HepG2 (cell line): ENCODE data around the gene DUS2. TPM values are rescaled to one million over a fixed set of nuclear protein-coding genes. Genes with fewer than 3 reads are reported as not detected.
"Not testable (repeated sequence)": the region's sequence is repeated elsewhere in the genome, so short reads cannot be mapped to it uniquely, and the experiment has no call there.

Source experiments
- ATAC-seq: fragments of 200-7000 bp; cut with Tn5 transposase; 3 replicates; pipeline ENCODE4 v1.9.1; 2020; ENCODE audit warnings: mild to moderate bottlenecking, moderate library complexity
- BruUV-seq: library from RNA; stranded (reverse); fragments of 400-500 nt; replicated peaks from 2 replicates; lab custom pipeline; 2021; lab: Mats Ljungman, UMichigan
- CTCF ChIA-PET: fragments of 300-600 bp; formaldehyde crosslinking; extraction: SDS; loops from one replicate; lab custom pipeline; 2021; ENCODE audit warnings: low total read pairs, inconsistent platforms, low intra/inter-chr PET ratio; lab: Yijun Ruan, JAX
- POLR2A ChIA-PET: fragments of 350-600 bp; sonication (Branson Sonifier 250); formaldehyde crosslinking; loops from one replicate; lab custom pipeline; 2020; ENCODE audit warnings: antibody characterized with exemption, inconsistent platforms; lab: Yijun Ruan, JAX
- DNase-seq: peaks from one replicate; pipeline ENCODE4 v3.0.0-alpha.2; 2015; ENCODE audit warnings: low spot score
- FAIRE-seq: peaks from 3 replicates; lab custom pipeline; 2011; peaks lifted over from hg19 to GRCh38; lab: Jason Lieb, UNC
- H2AFZ ChIP-seq: one replicate; pipeline ENCODE4 v1.6.1; 2011; ENCODE audit warnings: low read length, inconsistent platforms
- H3K27ac ChIP-seq: fragments of 300-600 bp; 3 replicates; pipeline ENCODE4 v1.8.0; 2011; ENCODE audit warnings: mixed run types, mild to moderate bottlenecking, mixed read lengths, low read length, inconsistent platforms; ENCODE audit not compliant: insufficient read depth; ENCODE audit errors: extremely low read length
- H3K27me3 ChIP-seq, 2 experiments: fragments of 200-600 bp in 1 of 2; 2 replicates in 1 of 2; 3 replicates in 1 of 2; pipeline versions ENCODE4 v1.6.0 to v1.8.0; 2011; ENCODE audit warnings: low read length in 2 of 2, mild to moderate bottlenecking in 2 of 2, moderate library complexity in 2 of 2, inconsistent platforms in 1 of 2; ENCODE audit not compliant: insufficient read depth in 2 of 2, control insufficient read depth in 1 of 2
- H3K36me3 ChIP-seq, 2 experiments: fragments of 200-600 bp in 1 of 2; replicated peaks in 1 of 2; 2 replicates in 1 of 2; 3 replicates in 1 of 2; pipeline versions ENCODE4 v1.5.1 to v1.8.0; 2011; ENCODE audit warnings: low read length in 2 of 2, inconsistent platforms in 1 of 2; ENCODE audit not compliant: insufficient read depth in 2 of 2, control insufficient read depth in 1 of 2
- H3K4me1 ChIP-seq: 2 replicates; pipeline ENCODE4 v1.5.1; 2012; ENCODE audit warnings: low read length, inconsistent platforms; ENCODE audit not compliant: insufficient read depth
- H3K4me2 ChIP-seq: 2 replicates; pipeline ENCODE4 v1.6.0; 2011; ENCODE audit warnings: low read depth, low read length, inconsistent platforms
- H3K4me3 ChIP-seq, 3 experiments: fragments of 200-600 bp in 1 of 3; sonication (generic), shearing (Covaris generic) in 1 of 3; replicated peaks in 1 of 3; 2 replicates each; pipeline ENCODE4 v1.5.1; 2011 to 2016; ENCODE audit warnings: low read length in 3 of 3, inconsistent platforms in 2 of 3, low read depth in 2 of 3, mild to moderate bottlenecking in 2 of 3, control low read depth in 1 of 3, mixed read lengths in 1 of 3; ENCODE audit not compliant: insufficient read depth in 1 of 3
- H3K79me2 ChIP-seq: one replicate; pipeline ENCODE4 v1.6.1; 2011; ENCODE audit warnings: low read length, inconsistent platforms; ENCODE audit not compliant: insufficient read depth
- H3K9ac ChIP-seq: 2 replicates; pipeline ENCODE4 v1.6.0; 2011; ENCODE audit warnings: mild to moderate bottlenecking, low read depth, low read length, inconsistent platforms; ENCODE audit not compliant: insufficient read depth
- H3K9me3 ChIP-seq: 2 replicates; pipeline ENCODE4 v1.5.1; 2012; ENCODE audit warnings: mild to moderate bottlenecking, low read length
- H4K20me1 ChIP-seq: 2 replicates; pipeline ENCODE4 v1.6.0; 2011; ENCODE audit warnings: inconsistent platforms, mild to moderate bottlenecking, low read length, moderate library complexity; ENCODE audit not compliant: insufficient read depth
- ZFP90 ChIP-seq: sonication (generic); formaldehyde crosslinking; IDR thresholded peaks from 2 replicates; pipeline ENCODE4 v1.8.0; 2022; ENCODE audit warnings: missing genetic modification reagents, mild to moderate bottlenecking, inconsistent platforms, borderline replicate concordance
- WGBS: methylation state at CpG from one replicate; pipeline ENCODE4 v1.1.6; 2017; ENCODE audit warnings: low lambda C conversion rate; 5-methylcytosine and 5-hydroxymethylcytosine counted together
- in situ Hi-C: cut with HindIII; loops from 2 replicates; pipeline ENCODE4 v1.10.0; 2017; ENCODE audit warnings: low pct_unique_long_range_greater_than_20kb; ENCODE audit not compliant: extremely low pct_ligation_motif_present
- intact Hi-C: fragments of 100-400 bp; cut with micrococcal nuclease; formaldehyde crosslinking; loops from one replicate; pipeline ENCODE4 v1.10.0; 2022; ENCODE audit not compliant: unreplicated experiment
- polyA plus RNA-seq, 8 experiments: library from polyadenylated mRNA; depleted of rRNA in 3 of 8; stranded (reverse) in 7 of 8; unstranded in 1 of 8; fragments of >200 nt; fragmentation: Illumina TruSeq in 4 of 8; extraction: Trizol in 4 of 8; gene quantifications; 2 replicates each; pipeline versions ENCODE4 v1.2.1 to v1.2.3, GENCODE V29; 2011 to 2016; ENCODE audit warnings: low read depth in 4 of 8, missing spikeins in 1 of 8, mixed read lengths in 1 of 8; ENCODE audit not compliant: insufficient read depth in 1 of 8
- total RNA-seq, 5 experiments: library from RNA; depleted of rRNA; stranded (reverse); fragments of >200 nt; fragmentation: Illumina TruSeq; extraction: Trizol; gene quantifications; 2 replicates each; pipeline ENCODE4 v1.2.3, GENCODE V29; 2016; ENCODE audit warnings: low read depth in 1 of 5

DUS2 gene
- total and polyA plus RNA-seq, 2 of the 13 experiments (the other 11 are each of a cell fraction or from before 2014, with no cell fraction given), result 17.8 to 25.1 TPM

DNA sequence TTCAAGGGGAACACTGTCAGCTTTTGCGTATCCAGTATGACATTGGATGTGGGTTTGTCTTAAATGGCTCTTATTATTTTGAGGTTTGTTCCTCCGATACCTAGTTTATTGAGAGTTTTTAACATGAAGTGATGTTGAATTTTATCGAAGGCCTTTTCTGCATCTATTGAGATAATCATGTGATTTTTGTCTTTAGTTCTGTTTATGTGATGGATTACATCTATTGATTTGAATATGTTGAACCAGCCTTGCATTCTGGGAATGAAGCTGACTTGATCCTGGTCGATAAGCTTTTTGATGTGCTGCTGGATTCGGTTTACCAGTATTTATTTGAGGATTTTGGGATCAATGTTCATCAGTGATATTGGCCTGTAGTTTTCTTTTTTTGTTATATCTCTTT, 86.1 kb downstream of the DUS2 start:
- BruUV-seq, H3K27me3 ChIP-seq, H3K4me2 ChIP-seq, H3K27ac ChIP-seq, H3K9ac ChIP-seq, DNase-seq, FAIRE-seq, H3K4me3 ChIP-seq, H3K36me3 ChIP-seq, ATAC-seq, CTCF ChIA-PET, intact Hi-C loops, in situ Hi-C loops, H2AFZ ChIP-seq: not testable (repeated sequence)
- H4K20me1 ChIP-seq, result peaks cover 30% of the 10 kb centered on the region; the same call in 1 of the 2 replicates
- POLR2A ChIA-PET, result interaction anchor here (1.9 kb wide), 1 partner anchor 29 kb away, joined by 4 read pairs; no protein-coding TSS in a partner anchor
- peaks cover 93% of the 10 kb centered on the region for H3K79me2 ChIP-seq
- H3K4me1 ChIP-seq, result peaks cover 81% of the 10 kb centered on the region
- 96% methylated on average over 5 of the region's 5 CpGs for WGBS
- H3K9me3 ChIP-seq, result peaks cover 12% of the 10 kb centered on the region

DNA sequence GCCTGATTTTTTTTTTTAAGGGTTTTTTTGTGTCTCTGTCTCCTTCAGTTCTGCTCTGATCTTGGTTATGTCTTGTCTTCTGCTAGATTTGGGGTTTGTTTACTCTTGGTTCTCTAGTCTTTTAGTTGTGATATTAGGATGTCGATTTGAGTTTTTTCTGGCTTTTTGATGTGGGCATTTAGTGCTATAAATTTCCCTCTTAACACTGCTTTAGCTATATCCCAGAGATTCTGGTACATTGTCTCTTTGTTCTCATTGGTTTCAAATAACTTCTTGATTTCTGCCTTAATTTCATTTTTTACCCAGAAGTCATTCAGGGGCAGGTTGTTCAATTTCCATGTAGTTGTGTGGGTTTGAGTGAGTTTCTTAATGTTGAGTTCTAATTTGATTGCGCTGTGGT, 87.5 kb downstream of the DUS2 start:
- BruUV-seq, DNase-seq, FAIRE-seq, ATAC-seq, CTCF ChIA-PET, H3K4me3 ChIP-seq, in situ Hi-C loops, H3K27me3 ChIP-seq, H3K36me3 ChIP-seq, H3K4me2 ChIP-seq, intact Hi-C loops, H2AFZ ChIP-seq, H3K9ac ChIP-seq: not testable (repeated sequence)
- peak; percentile 97 for TF ChIP-seq ZFP90 (CRISPR knock-in tag)
- Histone ChIP-seq H4K20me1 (peaks cover 24% of the 10 kb centered on the region; the same call in 1 of the 2 replicates), H3K9me3 (peaks cover 12% of the 10 kb centered on the region), H3K79me2 (peaks cover 94% of the 10 kb centered on the region), H3K4me1 (peaks cover 82% of the 10 kb centered on the region), H3K27ac (peak overlapping the region; percentile 86)
- POLR2A ChIA-PET, result interaction anchor here (5.4 kb wide), 1 partner anchor 26 kb away, joined by 65 read pairs; the partner anchor contains the start of gene NFATC3
- 100% methylated on average over 2 of the region's 2 CpGs for WGBS
